Neural crest cell (in vitro differentiated cells): ENCODE measurements around the gene TNRC6C. TPM values are rescaled to one million over a fixed set of nuclear protein-coding genes. Genes with fewer than 3 reads are reported as not detected.
A peak's percentile ranks its signal among the peaks of the same experiment; 100 is the strongest.

ENCODE experiments used
- DNase-seq: peaks from one replicate; pipeline ENCODE4 v3.0.0; 2021; ENCODE audit warnings: low read depth, mixed read lengths, low spot score
- H3K27ac Mint-ChIP-seq: one replicate; pipeline ENCODE4 v1.8.0; 2021; ENCODE audit warnings: mild to moderate bottlenecking, mixed read lengths; ENCODE audit not compliant: unreplicated experiment
- H3K27me3 Mint-ChIP-seq: 2 replicates; pipeline ENCODE4 v1.8.0; 2021; ENCODE audit warnings: low read depth, mild to moderate bottlenecking, mixed read lengths
- H3K36me3 Mint-ChIP-seq: 2 replicates; pipeline ENCODE4 v1.8.0; 2021; ENCODE audit warnings: low read depth, mild to moderate bottlenecking, mixed read lengths
- H3K4me1 Mint-ChIP-seq: 2 replicates; pipeline ENCODE4 v1.8.0; 2021; ENCODE audit warnings: mixed read lengths
- H3K4me3 Mint-ChIP-seq: one replicate; pipeline ENCODE4 v1.8.0; 2021; ENCODE audit warnings: mild to moderate bottlenecking, mixed read lengths
- H3K9me3 Mint-ChIP-seq: 2 replicates; pipeline ENCODE4 v1.8.0; 2021; ENCODE audit warnings: mixed read lengths
- total RNA-seq: library from RNA; stranded (reverse); gene quantifications from 2 replicates; pipeline ENCODE4 v1.2.1, GENCODE V29; 2021
- TF ChIP-seq, protein P1 (sequence below): fragments of 200-600 bp; sonication (generic); conservative IDR thresholded peaks from 2 replicates; pipeline ENCODE4 v1.5.0; 2021; ENCODE audit warnings: antibody characterized with exemption, mild to moderate bottlenecking

The TNRC6C gene
- total RNA-seq, 1 donor from 2014 or later = 40.5 TPM

DNA sequence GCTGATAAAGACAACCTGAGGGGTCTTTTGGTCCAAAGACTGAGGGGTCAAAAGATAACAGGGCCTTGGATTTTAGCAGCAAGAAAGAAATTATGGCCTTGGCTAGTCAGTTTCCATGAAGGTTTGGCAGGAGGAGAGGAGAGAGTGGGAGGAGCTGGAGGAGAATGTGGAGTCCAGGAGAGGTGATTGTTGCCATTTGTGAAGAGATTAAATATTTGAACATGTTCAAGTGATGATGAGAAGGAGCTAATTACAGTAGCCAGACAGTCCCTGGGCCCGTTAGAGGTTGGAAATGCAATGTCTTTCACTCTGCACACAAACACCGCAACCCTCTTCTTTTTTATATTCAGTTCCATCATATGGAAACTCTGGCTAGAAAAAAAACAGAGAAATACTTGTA lies 68.6 kb downstream of the TNRC6C start:
- Mint-ChIP-seq H3K27me3 (no peaks in the 10 kb centered on the region), H3K27ac (peak overlapping the region; percentile 79), H3K4me1 (no peaks in the 10 kb centered on the region), H3K4me3 (no peak overlapping the region), H3K9me3 (no peaks in the 10 kb centered on the region), H3K36me3 (peaks cover under 1% of the 10 kb centered on the region)
- no peak for DNase-seq
- TF ChIP-seq, protein P1, sequence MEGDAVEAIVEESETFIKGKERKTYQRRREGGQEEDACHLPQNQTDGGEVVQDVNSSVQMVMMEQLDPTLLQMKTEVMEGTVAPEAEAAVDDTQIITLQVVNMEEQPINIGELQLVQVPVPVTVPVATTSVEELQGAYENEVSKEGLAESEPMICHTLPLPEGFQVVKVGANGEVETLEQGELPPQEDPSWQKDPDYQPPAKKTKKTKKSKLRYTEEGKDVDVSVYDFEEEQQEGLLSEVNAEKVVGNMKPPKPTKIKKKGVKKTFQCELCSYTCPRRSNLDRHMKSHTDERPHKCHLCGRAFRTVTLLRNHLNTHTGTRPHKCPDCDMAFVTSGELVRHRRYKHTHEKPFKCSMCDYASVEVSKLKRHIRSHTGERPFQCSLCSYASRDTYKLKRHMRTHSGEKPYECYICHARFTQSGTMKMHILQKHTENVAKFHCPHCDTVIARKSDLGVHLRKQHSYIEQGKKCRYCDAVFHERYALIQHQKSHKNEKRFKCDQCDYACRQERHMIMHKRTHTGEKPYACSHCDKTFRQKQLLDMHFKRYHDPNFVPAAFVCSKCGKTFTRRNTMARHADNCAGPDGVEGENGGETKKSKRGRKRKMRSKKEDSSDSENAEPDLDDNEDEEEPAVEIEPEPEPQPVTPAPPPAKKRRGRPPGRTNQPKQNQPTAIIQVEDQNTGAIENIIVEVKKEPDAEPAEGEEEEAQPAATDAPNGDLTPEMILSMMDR = no peak

DNA sequence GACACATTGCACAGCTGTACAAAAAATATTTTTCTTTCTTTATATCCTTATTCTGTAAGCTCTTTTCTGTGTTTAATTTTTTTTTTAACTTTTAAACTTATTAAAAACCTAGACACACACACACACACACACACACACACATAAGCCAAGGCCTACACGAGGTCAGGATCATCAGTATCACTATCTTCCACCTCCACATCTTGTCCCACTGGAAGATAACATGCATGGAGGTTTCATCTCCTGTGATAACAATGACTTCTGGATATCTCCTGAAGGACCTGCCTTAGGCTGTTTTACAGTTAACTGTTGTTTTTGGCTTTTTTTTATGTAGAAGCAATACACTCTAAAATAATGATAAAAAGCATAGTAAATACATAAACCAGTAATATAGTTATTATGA lies 71.2 kb downstream of the TNRC6C start:
- no peak for DNase-seq
- H3K27me3 Mint-ChIP-seq = no peaks in the 10 kb centered on the region
- H3K9me3 Mint-ChIP-seq = no peaks in the 10 kb centered on the region
- no peak overlapping the region for H3K27ac Mint-ChIP-seq
- peaks cover 11% of the 10 kb centered on the region for H3K36me3 Mint-ChIP-seq
- no peak overlapping the region for H3K4me3 Mint-ChIP-seq
- TF ChIP-seq, protein P1 = no peak
- no peaks in the 10 kb centered on the region for H3K4me1 Mint-ChIP-seq

DNA sequence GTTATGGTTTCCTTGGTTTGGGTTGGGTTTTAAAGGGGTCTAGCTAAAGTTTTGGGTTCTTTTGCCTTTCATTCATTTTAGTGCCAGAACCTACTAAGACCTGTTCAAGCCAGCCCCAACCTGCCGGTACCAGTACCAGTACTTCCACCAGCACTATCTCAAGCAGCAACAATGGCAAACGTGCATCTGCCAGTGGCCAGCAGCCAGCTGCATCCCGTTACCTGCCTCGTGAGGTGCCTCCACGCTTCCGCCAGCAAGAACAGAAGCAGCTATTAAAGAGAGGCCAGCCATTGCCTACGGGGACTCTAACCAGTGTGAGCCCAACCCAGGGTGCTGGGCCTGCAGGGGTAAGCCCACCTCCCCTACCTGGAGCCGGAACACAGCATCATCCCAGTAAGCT lies 72.9 kb downstream of the TNRC6C start:
- Mint-ChIP-seq H3K4me3 (no peak overlapping the region), H3K9me3 (no peaks in the 10 kb centered on the region), H3K36me3 (peaks cover 13% of the 10 kb centered on the region), H3K27me3 (no peaks in the 10 kb centered on the region), H3K4me1 (no peaks in the 10 kb centered on the region), H3K27ac (no peak overlapping the region)
- no peak for DNase-seq
- TF ChIP-seq, protein P1 = no peak

DNA sequence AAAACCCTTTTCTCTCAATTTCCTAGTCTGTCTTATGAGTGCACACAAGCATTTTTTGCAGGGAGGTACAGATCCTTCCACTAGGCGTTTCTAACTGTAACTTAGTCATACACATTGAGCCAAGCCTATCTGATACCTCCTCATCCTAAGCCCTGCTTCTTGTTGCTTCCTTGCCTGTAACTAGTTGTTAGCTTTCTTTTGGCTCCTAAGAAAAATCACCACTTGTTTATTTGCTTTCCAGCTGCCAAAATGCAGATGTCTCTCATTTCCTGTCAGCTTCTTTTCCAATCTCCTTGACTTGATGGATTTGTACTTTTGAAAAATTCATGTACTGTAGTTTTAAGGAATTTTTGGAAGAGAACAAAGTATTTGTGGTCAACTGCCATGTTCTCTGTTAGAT lies 73.7 kb downstream of the TNRC6C start:
- no peak overlapping the region for H3K27ac Mint-ChIP-seq
- no peak for DNase-seq
- H3K4me1 Mint-ChIP-seq = no peaks in the 10 kb centered on the region
- no peak overlapping the region for H3K4me3 Mint-ChIP-seq
- TF ChIP-seq, protein P1 = no peak
- H3K27me3 Mint-ChIP-seq = no peaks in the 10 kb centered on the region
- H3K9me3 Mint-ChIP-seq = no peaks in the 10 kb centered on the region
- H3K36me3 Mint-ChIP-seq = peaks cover 15% of the 10 kb centered on the region

DNA sequence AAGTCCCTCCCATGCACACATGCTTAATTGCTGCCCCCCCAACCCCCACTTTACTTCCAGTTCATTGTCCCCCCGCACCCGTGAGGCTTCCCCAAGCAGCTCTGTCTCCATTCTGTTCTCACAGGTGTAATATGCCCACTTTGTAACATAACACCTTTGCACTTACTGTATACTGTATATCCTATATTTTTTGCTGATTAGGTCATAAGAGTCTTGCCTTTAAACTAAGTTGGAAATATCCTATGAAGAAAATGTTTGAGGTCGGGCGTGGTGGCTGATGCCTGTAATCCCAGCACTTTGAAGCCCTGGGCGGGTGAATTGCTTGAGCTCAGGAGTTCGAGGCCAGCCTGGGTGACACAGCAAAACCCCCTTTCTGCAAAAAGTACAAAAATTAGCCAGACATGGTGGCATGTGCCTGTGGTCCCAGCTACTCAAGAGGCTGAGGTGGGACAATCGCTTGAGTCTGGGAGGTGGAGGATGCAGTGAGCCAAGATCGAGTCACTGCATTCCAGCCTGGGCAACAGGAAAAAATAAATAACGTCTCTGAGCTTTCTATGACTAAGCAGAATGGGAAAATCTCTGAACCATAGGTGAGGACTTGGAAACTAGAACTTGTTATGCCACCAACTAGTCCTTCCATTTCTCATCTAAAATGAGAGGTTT lies 76.1 kb downstream of the TNRC6C start:
- H3K27me3 Mint-ChIP-seq = no peaks in the 10 kb centered on the region
- DNase-seq = no peak
- no peak overlapping the region for H3K4me3 Mint-ChIP-seq
- no peak overlapping the region for H3K27ac Mint-ChIP-seq
- no peaks in the 10 kb centered on the region for H3K9me3 Mint-ChIP-seq
- TF ChIP-seq, protein P1 = no peak
- peaks cover 25% of the 10 kb centered on the region for H3K36me3 Mint-ChIP-seq
- no peaks in the 10 kb centered on the region for H3K4me1 Mint-ChIP-seq
